ENCODE results near the gene IER3. TPM values are rescaled to one million over a fixed set of nuclear protein-coding genes. Genes with fewer than 3 reads are reported as not detected.

The IER3 gene
- total RNA-seq, 1 experiment from 2014 or later: 82.4 TPM

- peaks cover 32% of the 10 kb centered on the region for H3K4me1 Mint-ChIP-seq
- H3K4me3 Mint-ChIP-seq: no peak overlapping the region
- H3K27ac Mint-ChIP-seq: no peak overlapping the region
- peaks cover 58% of the 10 kb centered on the region for H3K36me3 Mint-ChIP-seq
- no peaks in the 10 kb centered on the region for H3K9me3 Mint-ChIP-seq
- ChIA-PET CTCF (interaction anchor here (1.0 to 1.9 kb wide), 3 partner anchors 48 to 361 kb away, joined by 3 to 7 read pairs (median 7); partner anchors contain the start of gene DHX16), POLR2A (interaction anchor here (0.6 to 1.6 kb wide), 2 partner anchors 10 to 157 kb away, joined by 6 to 8 read pairs; partner anchors contain the start of gene MDC1)
- ATAC-seq: no peak
- no peaks in the 10 kb centered on the region for H3K27me3 Mint-ChIP-seq (ENCODE audit: low read depth)
- no peak for DNase-seq (ENCODE audit: low spot score)
- TF ChIP-seq CDX4 (CRISPR knock-in tag; IDR thresholded peaks at IDR 0.05; ENCODE audit: borderline replicate concordance) (no peak), TEAD4 (CRISPR knock-in tag; IDR thresholded peaks at IDR 0.05) (no peak), ERG (CRISPR knock-in tag; IDR thresholded peaks at IDR 0.05) (peak; percentile 68), E2F5 (CRISPR knock-in tag; IDR thresholded peaks at IDR 0.05) (no peak), SMAD4 (CRISPR knock-in tag; IDR thresholded peaks at IDR 0.05) (no peak), ZNF396 (CRISPR knock-in tag; IDR thresholded peaks at IDR 0.05; ENCODE audit: borderline replicate concordance) (no peak), ZNF121 (CRISPR knock-in tag; IDR thresholded peaks at IDR 0.05) (peak; percentile 87), NR3C1 (CRISPR knock-in tag; conservative IDR thresholded peaks at IDR 0.05; ENCODE audit: low read depth) (no peak), FOXP1 (CRISPR knock-in tag; IDR thresholded peaks at IDR 0.05; ENCODE audit: borderline replicate concordance) (no peak), TEAD1 (CRISPR knock-in tag; IDR thresholded peaks at IDR 0.05) (no peak), NFE2L1 (CRISPR knock-in tag; IDR thresholded peaks at IDR 0.05) (no peak), PRDM15 (CRISPR knock-in tag; IDR thresholded peaks at IDR 0.05) (no peak), SP1 (CRISPR knock-in tag; conservative IDR thresholded peaks at IDR 0.05) (no peak), CREB1 (CRISPR knock-in tag; IDR thresholded peaks at IDR 0.05) (no peak), ZNF512 (CRISPR knock-in tag; IDR thresholded peaks at IDR 0.05; ENCODE audit: borderline replicate concordance) (no peak), NFATC4 (CRISPR knock-in tag; IDR thresholded peaks at IDR 0.05) (peak; percentile 59; the same call in 1 of the 2 replicates), ZBTB43 (CRISPR knock-in tag; IDR thresholded peaks at IDR 0.05) (no peak), EMX1 (CRISPR knock-in tag; IDR thresholded peaks at IDR 0.05) (no peak; the same call in 1 of the 2 replicates), ARID4B (CRISPR knock-in tag; IDR thresholded peaks at IDR 0.05; ENCODE audit: borderline replicate concordance) (no peak), RORB (CRISPR knock-in tag; IDR thresholded peaks at IDR 0.05) (no peak), ZNF671 (CRISPR knock-in tag; IDR thresholded peaks at IDR 0.05) (0 out of 2 replicates have a peak, but pooled peaks have one; percentile 7), ZMAT4 (CRISPR knock-in tag; IDR thresholded peaks at IDR 0.05) (peak; percentile 25; the same call in 1 of the 2 replicates), PRRX2 (CRISPR knock-in tag; IDR thresholded peaks at IDR 0.05) (peak; percentile 63; the same call in 1 of the 2 replicates)
Measured at GRCh38 chr6:30726506-30727413, 17.6 kb downstream of the IER3 start.

All from WTC11 (cell line).